NCI-H748 (cell line): ENCODE measurements around the gene CMTM2.
"Not testable (repeated sequence)": the region's sequence is repeated elsewhere in the genome, so short reads cannot be mapped to it uniquely, and the experiment has no call there.

Experiments
- DNase-seq: peaks from one replicate; lab custom pipeline; 2025; ENCODE audit not compliant: unreplicated experiment; lab: John Stamatoyannopoulos, UW

Gene CMTM2

DNA sequence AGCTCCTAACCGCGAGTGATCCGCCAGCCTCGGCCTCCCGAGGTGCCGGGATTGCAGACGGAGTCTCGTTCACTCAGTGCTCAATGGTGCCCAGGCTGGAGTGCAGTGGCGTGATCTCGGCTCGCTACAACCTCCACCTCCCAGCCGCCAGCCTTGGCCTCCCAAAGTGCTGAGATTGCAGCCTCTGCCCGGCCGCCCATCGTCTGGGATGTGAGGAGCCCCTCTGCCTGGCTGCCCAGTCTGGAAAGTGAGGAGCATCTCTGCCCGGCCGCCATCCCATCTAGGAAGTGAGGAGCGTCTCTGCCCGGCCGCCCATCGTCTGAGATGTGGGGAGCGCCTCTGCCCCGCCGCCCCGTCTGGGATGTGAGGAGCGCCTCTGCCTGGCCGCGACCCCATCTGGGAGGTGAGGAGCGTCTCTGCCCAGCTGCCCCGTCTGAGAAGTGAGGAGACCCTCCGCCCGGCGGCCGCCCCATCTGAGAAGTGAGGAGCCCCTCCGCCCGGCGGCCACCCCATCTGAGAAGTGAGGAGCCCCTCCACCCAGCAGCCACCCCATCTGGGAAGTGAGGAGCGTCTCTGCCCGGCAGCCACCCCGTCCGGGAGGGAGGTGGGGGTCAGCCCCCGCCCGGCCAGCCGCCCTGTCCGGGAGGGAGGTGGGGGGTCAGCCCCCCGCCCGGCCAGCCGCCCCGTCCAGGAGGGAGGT, 51.4 kb downstream of the CMTM2 start:
- not testable (repeated sequence) for DNase-seq

DNA sequence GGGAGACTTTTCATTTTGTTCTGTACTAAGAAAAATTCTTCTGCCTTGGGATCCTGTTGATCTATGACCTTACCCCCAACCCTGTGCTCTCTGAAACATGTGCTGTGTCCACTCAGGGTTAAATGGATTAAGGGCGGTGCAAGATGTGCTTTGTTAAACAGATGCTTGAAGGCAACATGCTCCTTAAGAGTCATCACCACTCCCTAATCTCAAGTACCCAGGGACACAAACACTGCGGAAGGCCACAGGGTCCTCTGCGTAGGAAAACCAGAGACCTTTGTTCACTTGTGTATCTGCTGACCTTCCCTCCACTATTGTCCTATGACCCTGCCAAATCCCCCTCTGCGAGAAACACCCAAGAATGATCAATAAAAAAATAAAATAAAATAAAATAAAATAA, 52.3 kb downstream of the CMTM2 start:
- DNase-seq = not testable (repeated sequence)

DNA sequence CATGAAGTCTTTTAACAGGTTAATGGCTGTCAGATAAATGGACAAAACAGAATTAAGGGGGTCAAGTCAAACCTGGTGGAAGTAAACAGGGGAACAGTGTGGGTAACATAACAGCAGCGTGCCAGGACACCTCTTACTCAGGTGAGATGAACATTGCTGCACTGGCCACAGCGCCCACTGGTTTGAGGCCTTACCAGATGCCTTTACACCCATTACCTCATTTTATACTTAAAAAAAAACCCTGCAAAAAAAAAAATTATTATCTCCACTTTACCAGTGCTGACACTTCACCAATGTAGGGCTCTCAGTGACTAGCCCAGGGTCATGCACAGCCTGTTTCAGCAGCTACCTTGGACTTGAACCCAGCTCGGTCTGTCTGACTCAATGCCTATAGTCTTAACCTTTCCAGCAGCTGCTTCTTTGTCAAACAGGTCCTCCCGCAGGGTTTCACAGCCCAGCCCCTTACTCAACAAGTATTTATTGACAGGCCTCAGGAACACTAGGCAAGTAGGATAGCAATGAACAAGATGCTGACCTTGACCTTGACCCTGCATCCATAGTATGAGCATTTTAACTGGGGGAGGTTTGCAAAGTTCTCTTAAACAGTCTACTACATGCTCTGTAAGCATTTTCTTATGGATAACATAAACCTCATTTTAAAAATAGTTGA, 55.4 kb downstream of the CMTM2 start:
- DNase-seq = no peak

DNA sequence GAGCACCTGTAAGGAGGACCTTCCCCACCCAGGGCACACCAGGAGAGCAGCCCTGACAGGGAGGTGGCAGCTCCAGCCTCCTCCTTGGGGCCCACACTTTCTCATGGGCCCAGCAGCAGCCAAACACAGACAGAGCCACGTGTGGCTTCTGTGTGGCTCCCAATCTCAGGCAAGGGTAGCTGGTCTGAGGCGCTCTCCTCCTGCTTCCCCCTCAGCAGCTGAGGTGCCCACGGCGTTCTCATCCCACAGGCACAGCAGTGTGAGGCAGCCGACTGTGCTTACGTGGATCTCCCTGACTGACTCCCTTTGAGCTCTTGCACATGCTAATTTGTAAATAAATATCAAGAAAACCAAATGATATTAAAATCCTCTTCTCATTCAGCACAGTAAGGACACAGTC, 56.1 kb downstream of the CMTM2 start:
- no peak for DNase-seq

DNA sequence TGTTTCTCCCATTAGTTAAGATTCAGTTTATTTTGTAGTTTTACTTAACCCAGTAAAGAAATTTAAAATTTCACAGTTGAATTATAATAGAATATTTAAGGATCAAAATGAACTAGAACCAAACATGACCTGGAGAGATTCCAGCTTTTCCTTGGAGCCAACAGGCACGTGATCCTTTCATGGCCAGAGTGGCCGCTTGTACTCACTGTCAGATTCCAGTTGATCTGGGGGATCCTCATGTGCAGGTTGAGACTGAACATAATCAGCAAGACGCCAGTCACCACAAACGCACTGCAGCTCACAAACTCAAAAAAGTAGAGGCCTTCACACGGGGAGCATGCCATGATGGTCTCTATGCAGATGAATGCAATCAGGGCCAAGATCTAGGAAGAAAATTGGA, 56.9 kb downstream of the CMTM2 start:
- DNase-seq = no peak

DNA sequence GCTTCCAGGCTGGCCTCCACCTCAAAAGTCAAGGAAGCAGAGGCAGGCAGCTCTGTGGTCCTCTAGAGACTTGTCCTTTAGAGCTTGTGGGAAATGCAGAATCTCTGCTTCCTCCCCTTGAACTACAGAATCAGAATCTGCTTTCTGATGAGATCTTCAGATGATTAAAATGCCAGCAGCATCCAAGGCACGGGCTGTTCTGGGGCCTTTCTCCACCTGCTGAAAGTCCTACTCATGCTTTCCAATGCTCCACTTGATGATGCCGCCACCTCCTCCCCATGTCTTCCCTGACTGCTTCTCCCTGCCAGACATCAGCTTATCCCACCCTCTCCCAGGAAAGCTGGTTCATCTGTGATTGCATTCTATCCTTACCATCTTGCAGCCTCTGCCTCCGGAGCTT, 58.5 kb downstream of the CMTM2 start:
- no peak for DNase-seq
